GM18519 (cell line): ENCODE measurements around the gene UBQLNL.
A peak's percentile ranks its signal among the peaks of the same experiment; 100 is the strongest.

Source experiments
- ATAC-seq: cut with Tn5 transposase; IDR thresholded peaks from one replicate; pipeline ENCODE4 v1.9.1; 2021; ENCODE audit warnings: mild to moderate bottlenecking, moderate library complexity; ENCODE audit not compliant: unreplicated experiment, low FRiP score

UBQLNL gene

GRCh38 chr11:5508605-5509004 is 7.9 kb downstream of the UBQLNL start:
- no peak for ATAC-seq

- ATAC-seq = no peak
These were observed 8.6 kb downstream of the UBQLNL start for GRCh38 chr11:5507933-5508305.

- no peak for ATAC-seq
These were observed 9.1 kb downstream of the UBQLNL start for GRCh38 chr11:5507177-5507932.

DNA sequence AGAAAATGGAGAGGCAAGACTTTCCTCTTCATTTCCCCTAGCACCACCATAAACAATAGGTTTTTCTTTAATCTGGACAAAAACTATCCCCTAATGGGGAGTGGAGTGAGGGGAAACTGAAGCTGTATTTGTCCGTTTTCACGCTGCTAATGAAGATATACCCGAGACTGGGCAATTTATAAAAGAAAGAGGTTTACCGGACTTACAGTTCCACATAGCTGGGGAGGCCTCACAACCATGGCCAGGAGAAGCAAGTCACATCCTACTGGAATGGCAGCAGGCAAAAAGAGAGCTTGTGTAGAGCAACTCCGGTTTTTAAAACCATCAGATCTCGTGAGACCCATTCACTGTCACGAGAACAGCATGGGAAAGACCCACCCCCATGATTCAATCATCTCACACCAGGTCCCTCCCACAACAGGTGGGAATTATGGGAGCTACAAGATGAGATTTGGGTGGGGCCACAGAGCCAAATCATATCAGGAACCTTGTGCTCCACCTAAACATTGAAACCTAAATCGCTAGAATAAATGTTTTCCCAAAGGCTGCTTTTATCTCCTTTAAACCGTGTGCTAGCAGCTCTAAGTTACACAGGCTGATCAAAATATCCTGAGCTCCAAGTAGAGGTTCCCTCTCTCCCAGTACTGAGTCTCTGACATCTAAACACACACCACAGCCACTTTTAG is 11.0 kb downstream of the UBQLNL start:
- no peak for ATAC-seq

DNA sequence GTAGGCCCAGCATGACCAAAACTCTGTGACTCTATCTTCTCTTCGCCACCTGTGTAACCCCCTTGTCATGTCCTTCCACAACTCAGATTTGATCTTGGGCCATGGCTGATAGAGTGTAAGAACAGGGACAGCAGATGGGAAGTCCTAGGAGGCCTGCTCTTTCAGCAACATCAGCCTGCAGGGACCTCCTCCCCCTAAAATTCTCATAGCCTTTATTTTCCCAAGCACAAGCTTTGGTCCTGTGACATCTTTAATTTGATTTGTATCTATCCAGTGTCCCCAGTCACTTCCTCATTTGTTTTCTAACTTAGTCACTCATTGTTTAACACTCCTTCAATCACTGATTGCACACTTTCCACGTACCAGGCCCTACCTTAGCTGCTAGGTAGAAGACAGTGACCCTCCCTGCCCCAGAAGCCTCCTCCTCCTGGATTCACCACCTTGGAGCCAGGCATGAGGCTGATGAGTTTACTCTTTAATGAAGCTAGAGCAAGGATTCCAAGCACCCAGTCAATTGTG is 12.0 kb downstream of the UBQLNL start:
- no peak for ATAC-seq

- no peak for ATAC-seq
These were observed 16.1 kb downstream of the UBQLNL start for GRCh38 chr11:5500393-5500801.

- no peak for ATAC-seq
These were observed 16.8 kb downstream of the UBQLNL start for GRCh38 chr11:5499671-5500070.

DNA sequence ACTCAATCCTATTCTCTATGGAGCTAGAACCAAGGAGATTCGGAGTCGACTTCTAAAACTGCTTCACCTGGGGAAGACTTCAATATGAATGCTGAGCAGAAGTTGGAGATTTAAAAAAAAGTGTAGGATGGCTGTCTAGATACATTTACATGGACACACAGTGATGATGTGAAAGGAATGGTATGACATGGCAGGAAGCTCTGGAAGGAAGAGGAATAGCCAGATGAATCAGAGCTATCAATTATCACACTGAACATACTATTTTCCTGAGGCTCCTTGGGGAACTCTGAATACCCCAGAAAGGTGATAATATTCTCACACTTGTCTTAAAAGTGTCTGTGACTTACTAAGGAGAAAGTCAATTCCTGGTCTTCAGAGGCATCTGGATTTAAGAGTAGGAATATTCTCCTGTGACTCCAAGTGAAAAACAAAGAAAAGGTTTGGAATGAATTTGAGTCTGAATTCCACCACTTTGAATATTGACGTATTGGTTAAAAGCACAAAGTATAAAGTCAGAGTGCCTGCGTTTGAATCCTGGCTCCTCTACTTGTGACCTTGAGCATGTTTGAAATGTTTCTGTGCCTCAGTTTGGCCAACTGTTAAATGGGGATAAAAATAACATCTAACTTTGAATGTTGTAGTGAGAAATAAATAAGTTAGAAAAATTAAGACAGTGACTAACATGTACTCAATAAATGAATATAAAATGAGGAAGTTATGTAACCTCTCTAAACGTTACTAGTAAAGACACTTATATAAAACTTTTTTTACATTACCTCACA is 26.7 kb downstream of the UBQLNL start:
- no peak for ATAC-seq

DNA sequence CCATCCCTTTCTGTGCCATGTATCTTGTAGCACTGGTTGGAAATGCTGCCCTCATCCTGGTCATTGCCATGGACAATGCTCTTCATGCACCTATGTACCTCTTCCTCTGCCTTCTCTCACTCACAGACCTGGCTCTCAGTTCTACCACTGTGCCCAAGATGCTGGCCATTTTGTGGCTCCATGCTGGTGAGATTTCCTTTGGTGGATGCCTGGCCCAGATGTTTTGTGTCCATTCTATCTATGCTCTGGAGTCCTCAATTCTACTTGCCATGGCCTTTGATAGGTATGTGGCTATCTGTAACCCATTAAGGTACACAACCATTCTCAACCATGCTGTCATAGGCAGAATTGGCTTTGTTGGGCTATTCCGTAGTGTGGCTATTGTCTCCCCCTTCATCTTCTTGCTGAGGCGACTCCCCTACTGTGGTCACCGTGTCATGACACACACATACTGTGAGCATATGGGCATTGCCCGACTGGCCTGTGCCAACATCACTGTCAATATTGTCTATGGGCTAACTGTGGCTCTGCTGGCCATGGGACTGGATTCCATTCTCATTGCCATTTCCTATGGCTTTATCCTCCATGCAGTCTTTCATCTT is 27.6 kb downstream of the UBQLNL start:
- ATAC-seq = no peak

DNA sequence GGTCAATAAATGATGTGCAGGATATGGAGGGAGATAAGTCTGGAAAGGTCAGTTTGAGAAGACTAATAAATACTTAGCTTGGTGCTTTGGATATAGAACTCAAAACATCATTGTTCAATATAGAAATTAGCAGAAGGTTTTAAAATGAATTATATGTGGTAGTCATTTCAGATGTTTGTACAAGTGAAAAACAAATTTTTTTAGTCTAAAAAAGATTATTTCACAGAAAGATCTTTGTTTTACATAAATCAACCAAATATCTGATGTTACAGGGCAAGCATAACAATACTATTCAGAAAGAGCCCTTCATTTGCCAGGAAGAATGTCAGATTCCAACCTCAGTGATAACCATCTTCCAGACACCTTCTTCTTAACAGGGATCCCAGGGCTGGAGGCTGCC is 28.1 kb downstream of the UBQLNL start, which contains the start of gene OR52D1:
Gene OR52D1, plus strand, starts transcription at position 301 of the 400 bp plus-strand sequence. Its CDS starts 22 bp downstream, at position 323.
- ATAC-seq = no peak

GRCh38 chr11:5486421-5486820 is 30.1 kb downstream of the UBQLNL start:
- ATAC-seq = no peak

GRCh38 chr11:5486003-5486402 is 30.5 kb downstream of the UBQLNL start:
- no peak for ATAC-seq

DNA sequence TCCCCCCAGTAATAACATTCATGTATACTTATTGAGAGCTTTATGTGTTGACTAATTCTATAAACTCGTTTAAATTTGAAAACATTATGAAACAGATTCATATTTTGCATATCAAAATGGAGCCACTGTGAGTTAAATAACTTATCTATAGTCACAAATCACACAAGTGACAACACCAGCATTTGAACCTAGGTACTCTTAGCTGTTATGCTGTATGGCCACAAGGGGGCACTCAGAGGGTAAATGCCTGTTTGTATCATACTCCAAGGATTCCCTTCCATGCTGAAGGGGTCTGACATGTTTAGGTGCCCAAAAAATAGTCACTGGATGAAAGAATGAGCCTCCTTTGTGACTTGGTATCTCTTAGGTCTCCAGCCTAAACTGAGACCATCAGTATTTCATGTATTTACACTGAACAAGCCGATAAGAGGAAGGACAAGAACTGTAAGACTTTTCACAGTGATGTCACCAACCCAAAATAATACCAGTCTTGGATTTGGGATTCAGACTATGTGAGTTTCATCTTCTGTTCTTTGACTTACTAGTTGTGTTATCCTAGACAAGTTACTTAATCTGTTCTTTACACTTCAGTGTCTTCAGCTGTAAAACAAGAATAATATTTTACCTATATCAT is 40.2 kb downstream of the UBQLNL start:
- ATAC-seq = peak; percentile 92

DNA sequence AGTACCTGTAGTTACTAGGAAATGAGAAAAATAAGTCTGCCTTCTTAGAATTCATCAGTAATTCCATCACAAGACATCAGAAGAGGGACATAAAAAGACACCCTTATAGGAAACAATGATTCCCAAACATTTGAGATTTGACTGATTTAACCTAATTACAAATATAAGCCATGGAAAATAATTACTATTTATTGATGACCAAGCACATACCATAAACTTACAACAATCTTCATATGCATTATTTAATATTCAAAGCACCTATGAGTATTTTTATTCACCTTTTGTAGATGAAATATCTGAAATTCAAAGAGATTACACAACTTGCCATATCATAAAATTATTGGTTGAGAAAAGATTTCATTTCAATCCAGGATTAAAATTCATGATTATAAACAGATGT is 42.6 kb downstream of the UBQLNL start:
- ATAC-seq = no peak

DNA sequence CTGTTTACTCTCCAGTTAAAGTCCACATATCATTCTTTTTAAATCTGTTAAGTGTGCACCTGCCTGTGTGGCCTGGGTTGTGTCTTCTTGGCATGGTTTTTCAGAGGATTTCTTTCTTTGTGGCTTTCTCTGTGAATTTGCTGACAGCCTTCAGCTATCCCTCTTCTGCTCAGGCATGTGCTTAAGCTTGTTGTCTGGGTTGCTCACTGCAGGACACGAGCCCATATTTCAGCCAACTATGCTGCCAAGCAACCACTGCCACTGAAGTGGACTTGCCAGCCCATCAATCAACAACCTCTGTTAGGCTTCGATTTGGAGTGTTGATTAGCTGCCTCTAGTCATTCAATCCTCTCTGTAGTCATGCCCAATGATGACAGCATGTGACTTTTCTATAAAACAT is 49.0 kb downstream of the UBQLNL start:
- no peak for ATAC-seq
